ENCODE measurements around the gene SLC25A23.
"Not testable (repeated sequence)": the region's sequence is repeated elsewhere in the genome, so short reads cannot be mapped to it uniquely, and the experiment has no call there.

SLC25A23 gene

DNA sequence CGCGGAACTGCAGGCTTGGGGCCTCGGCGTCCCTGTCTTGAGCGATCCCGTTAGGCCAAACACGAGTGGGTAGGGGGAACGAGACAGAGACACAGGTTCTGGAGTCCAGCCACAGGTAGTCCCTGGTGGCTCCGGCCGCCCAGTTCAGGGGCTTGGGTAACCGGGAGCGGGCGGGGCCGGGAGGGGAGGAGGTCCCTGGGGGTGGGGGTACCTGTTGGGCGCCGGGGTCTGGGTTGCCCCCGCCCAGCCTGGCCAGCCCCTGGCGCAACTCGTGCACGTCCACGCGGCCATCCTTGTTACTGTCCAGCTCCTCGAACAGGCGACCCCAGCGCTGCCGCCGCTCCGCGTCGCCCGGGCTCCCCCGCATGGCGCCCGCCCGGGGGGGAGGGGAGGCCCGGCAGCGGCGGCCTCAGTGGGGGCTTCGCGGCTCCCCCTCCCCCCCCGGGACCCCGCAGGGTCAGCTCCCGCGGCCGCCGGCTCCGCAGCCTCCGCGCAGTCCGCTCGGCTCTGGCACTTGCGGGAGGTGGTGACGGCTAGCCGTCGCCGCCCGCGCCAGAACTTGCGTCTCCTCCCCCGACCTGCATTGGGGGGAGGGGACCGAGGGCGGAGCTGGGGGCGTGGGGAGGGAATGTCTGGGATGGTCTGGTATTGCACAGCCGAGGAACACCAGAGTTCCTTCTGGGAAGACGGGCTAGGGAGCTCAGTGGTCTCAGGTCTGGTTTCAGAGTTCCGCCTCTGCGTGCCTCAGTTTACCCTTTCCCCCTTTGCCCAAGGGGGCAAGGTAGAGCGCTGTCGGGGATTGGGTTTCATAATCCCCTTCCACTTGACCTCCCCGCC is at the start of gene SLC25A23:
Gene SLC25A23 (minus strand): TSS at position 531 of the 837 bp plus-strand sequence. CDS start 164 bp downstream, at position 367.
- peak; percentile 47 to 62 for DNase-seq (ENCODE audit: low read depth in 2 of 2)

DNA sequence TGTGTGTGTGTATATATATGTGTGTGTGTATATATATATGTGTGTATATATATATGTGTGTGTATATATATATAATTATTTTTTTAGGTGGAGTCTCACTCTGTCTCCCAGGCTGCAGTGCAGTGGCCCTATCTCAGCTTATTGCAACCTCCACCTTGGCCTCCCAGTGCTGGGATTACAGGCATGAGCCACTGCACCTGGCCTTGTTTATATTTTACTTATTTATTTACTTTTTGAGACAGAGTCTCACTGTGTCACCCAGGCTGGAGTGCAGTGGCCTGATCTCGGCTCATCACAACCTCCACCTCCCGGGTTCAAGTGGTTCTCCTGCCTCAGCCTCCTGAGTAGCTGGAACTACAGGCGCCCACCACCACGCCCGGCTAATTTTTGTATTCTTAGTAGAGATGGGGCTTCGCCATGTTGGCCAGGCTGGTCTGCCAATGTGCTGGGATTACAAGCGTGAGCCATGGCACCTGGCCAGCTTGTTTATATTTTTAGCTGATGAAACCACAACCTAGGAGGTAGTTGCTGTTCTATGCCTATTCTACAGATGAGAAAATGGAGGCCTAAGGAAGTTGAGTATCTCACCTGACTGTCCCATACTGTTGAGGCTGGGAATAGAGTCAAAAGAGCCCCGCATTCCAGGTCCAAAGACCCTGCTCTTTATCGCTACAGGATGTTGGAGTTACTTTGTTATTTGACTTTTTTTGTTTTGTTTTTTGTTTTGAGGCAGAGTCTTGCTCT is 48.6 kb upstream of the SLC25A23 start:
- DNase-seq (ENCODE audit: low read depth in 2 of 2), result not testable (repeated sequence)

DNA sequence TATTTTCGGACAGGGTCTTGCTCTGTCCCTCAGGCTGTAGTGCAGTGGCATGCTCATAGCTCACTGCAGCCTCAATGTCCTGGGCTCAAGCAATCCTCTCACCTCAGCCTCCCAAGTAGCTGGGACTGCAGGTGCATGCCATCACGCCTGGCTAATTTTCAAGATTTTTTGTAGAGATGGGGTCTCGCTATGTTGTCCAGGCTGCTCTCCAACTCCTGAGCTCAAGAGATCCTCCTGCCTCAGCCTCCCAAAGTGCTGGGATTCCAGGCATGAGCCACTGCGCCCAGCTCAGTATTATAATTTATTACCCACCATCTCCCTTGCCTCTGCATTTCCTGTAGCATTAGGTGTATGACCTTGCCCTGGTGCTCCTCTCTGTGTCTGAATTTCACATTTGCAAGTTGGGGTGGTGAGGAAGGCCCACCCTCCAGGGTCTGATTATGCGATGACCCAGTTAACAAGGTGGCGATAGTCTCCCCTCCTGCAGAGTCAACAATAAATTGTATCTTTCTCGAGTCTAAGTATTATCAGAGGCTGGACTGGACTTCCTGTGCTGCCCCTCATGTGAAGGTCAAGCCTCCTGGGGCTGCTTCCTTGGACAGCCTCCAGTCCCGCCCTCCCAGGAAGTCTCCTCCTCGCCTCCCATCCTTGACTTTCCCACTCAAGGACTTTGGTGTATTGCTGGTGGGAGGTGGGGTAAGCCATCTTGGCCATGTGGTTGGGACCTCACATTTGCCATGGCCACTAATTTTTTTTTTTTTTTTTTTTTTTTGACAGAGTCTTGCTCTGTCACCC is 44.0 kb upstream of the SLC25A23 start:
- DNase-seq (ENCODE audit: low read depth in 2 of 2), result no peak

DNA sequence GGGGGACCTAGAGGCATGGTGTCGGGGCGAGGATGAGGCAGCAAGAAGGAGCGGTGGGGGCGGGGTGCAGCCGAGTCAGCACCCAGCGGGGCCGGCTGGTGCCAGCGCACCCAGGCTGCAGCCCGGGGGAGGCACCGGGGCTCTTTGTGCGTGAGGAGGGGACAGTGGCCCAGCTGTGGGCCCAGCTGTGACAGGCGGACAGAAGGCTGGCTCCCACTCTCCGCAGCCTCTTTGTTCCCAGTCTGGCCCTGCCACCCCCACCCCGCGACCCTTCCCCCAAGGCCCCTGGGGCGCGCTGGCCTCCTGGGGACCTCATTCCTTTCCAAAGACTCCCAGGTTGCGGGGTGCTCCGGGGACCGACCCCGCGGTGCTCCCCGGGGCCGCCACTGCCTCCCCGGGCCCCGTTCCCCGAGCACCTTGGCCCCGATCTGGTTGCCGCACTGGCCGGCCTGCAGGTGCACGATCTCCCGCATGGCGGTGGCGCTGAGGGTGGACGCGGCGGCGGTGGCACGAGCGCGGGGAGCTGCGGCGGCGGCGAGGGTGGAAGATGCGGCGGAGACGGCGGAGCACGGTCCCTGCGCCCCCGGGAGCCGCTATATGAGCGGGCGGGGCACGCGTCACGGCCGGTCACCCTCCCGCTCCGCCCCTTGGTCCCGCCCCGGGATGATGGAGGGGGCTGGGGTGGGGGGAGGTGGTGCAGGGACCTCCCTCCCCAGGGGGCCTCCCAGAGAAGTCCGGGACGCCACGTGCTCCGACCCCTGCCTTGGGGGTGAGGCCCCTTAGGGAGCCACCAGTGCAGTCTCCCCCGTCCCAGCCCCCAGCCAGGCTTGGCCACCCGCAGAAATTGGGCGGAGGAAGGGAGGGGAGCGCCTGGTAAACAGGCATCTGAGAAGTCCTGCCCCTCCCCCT is 42.4 kb upstream of the SLC25A23 start, which contains the start of gene TUBB4A:
Gene TUBB4A (minus strand): TSS at position 570 of the 909 bp plus-strand sequence. CDS start 97 bp downstream, at position 473.
- DNase-seq (ENCODE audit: low read depth in 2 of 2), result peak in 1 of 2 donors; percentile 53

DNA sequence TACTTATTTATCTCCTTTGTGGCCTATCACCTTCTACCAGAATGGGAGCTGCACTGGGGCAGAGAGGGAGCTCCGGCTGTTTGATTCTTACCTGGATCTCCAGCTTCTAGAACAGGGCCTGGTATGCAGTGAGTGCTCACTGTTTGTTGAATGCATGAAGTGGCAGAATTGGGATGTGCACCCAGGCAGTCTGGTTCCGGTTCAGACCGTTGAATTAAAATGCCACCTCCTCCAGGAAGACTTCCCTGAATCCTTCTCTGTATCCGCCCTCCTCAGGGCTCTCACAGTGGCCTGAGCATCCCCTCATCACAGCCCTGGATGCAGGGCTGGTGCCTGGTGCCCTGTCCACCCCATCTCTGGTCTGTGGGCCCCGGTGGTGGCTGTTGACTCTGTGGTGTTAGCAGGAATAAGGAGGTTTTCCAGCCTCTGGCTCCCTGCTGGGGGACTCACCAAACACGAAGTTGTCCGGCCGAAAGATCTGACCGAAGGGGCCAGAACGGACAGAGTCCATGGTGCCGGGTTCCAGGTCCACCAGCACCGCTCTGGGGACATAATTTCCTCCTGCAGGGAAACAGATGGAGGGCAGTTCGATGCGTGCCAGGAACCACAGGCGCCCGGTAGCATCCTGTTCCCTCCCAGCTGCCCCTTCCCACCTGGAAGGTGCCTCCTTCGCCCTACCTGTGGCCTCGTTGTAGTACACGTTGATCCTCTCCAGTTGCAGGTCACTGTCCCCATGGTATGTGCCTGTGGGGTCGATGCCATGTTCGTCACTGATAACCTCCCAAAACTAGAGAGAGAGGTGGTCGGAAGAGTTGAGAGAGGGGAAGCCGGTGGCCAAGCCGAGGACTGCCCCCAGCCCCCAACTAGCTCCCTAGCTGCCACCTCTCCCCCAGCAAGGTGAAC is 41.5 kb upstream of the SLC25A23 start:
- no peak for DNase-seq (ENCODE audit: low read depth in 2 of 2)

DNA sequence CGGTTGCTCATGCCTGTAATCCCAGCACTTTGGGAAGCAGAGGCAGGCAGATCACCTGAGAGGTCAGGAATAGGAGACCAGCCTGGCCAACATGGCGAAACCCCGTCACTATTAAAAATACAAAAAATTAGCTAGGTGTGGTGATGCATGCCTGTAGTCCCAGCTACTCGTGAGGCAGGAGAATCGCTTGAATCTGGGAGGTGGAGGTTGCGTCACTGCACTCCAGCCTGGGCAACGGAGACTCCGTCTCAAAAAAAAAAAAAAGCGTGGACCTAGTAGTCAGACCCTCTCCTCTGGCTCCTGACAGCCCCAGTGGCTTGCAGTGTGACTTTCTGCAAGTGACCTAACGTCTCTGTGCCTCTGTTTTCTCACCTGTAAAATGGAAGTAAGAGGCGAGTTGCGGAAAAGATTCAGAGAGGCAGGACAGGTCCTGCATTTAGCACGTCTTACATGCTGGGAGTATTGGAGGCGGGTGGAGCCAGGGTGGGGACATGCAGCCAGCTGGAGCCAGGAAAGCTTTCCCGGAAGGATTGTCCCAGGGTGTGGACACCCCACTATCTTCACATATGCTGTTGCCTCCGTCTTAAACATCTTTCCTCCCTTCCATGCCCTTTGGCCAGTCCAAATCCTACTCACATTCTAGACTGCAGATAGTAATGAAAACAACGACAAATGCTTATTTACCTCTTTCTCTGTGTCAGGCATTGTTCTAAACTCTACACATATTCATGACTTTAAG is 39.6 kb upstream of the SLC25A23 start:
- DNase-seq (ENCODE audit: low read depth in 2 of 2), result no peak

DNA sequence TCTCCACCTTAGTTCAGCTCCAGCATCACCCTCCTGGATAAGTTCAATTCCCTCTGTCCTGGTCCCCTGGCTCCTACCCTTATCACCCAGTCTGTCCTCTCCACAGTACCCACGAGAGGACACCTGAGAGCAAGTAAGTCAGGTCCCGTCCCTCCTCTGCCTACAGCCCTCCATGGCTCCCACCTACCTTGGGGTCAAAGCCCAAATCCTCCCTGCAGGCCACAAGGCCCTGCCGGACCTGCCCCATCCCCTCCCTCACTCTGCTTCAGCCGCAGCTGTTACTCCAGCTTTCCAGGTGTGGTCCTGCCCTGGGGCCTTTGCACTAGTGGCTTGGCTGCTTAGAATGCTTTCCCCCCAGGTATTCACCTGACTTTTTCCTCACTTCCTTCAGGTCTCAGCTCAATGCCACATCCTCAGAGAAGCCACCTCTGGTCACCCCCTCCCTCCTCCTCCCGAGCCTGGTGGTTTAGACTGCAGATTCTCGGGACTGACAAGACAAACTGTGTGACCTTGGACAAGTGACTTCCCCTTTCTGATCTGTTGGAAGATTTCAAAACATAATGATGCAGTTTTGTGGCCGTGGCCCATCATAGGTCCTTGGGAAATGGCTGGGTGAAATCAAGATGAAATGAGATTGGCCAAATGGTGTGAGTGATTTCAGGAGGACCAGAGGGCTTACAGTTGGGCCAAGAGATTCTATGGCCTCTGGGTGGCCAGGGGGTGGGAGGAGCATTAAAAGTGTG is 38.9 kb upstream of the SLC25A23 start:
- DNase-seq (ENCODE audit: low read depth in 2 of 2), result no peak

DNA sequence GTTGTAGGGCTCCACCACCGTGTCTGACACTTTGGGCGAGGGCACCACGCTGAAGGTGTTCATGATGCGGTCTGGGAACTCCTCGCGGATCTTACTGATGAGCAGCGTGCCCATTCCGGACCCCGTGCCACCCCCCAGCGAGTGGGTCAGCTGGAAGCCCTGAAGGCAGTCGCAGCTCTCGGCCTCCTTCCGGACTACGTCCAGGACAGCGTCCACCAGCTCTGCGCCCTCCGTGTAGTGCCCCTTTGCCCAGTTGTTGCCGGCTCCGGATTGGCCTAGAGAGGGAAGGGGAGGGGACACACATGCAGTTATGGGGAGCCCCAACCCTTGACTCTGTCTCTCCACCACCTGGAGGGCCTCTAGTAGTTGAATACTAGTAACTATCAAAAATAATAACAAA is 36.4 kb upstream of the SLC25A23 start:
- no peak for DNase-seq (ENCODE audit: low read depth in 2 of 2)

DNA sequence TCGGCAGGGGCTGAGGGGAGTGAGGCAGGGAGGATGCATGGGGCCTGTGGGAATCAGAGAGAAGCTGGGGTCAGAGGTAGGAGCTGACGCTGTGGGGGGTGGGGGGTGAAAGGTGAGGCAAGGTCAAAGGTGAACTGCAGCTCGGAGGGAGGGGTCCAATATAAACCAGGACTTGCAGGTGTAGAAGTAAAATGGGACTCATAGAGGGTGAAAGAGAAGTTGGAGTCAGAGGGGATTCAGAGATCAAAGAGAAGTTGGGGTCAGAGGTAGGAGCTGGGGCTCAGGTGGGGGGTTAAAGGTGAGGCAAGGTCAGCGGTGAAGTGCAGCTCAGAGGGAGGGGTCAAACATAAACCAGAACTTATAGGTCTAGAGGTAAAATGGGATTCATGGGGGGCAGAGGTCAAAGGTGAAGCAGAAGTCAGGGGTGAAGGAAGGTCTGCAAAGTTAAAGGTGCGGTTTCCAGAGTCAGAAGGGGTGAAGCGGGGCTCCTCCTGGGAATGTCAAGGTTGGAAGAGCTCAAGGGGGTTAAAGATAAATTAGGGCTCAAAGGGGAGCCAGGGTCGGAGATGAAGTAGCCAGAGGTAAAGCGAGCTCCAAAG is 34.9 kb upstream of the SLC25A23 start:
- DNase-seq (ENCODE audit: low read depth in 2 of 2), result no peak

DNA sequence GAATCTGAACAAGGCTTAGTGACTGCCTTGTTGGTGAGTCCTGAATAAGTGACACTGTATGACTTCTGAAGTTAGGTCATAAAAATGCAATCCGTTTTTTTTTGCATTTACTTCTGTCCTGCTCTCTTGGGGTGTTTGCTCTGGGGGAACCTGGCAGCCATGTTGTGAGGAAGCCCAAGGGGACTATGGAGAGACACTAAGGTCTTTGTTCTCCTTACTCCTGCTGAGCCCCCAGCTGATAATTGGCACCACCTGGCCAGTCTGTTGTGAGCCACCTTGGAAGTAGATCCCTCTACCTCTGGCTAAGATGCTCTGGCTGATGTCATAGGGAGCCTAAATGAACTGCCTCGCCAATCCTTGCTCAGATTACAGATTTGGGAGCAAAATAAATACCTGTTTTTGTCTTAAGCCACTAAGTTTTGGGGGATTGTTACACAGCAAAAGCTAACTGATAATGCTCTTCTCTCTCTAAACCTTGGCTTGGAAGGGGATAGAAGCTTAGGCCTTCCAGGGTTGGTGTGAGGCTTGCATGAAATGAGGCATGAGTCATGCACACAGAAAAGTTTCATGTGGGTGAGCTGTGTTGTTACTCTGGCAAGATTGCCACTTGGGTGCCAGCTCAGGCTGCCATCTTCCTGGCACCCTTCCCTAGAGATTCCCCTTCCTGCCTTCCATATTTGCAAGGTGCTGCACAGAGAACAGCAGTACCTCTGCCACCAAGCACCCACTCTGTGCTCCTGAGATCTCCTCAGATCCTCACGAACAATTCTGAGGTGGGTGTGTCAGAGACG is 32.4 kb upstream of the SLC25A23 start:
- no peak for DNase-seq (ENCODE audit: low read depth in 2 of 2)

DNA sequence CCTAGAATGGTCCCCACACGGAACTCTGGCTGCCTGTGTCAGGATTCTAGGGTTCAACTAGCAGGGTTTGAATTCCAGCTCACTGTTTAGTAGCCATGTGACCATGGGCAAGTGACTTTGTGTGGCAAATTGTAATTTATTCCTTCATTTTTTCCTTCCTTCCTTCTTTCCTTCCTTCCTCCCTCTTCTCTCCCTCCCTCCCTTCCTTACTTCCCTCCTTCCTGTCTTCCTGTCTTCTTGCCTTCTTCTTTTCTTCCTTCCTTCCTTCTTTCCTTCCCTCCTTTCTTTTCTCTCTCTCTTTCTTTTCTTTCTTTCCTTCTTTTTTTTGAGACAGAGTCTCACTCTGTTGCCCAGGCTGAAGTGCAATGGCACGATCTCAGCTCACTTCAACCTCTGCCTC is 30.5 kb upstream of the SLC25A23 start:
- no peak for DNase-seq (ENCODE audit: low read depth in 2 of 2)

DNA sequence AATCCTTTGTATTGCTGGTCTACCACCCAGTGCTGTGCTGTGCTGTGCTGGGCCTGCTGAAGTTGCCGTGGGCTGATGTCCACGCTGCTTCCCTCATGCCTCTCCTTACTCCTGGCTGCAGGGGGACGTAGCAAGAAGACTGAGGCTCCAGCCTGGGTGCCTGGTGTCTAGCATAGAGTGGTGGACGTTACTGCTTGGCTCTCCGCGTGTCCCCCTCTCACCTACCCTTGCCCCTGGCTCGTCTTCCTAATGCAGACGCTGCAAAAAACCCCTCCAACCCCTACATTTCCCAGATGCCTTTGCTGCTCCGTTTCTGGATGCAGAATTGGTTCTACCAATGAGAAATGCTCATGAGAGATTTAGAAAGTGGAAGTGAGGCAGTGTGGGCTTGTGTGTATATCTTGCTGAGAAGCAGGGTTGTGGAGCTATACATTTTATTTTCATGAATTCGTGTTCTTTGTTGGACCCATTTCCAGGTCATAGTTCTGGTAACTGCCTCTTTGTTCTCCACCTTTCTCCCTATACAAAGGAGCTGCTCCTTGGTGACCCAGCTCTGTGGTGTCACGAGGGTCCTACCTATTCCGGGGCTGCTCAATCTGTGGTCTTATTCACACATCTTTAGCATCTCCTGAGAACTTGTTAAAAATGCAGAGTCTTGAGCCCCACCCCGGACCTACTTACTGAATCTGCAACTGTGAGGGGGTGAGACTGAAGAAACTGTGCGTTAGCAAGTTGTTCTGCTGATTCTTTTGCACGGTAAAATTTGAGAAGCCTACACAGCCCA is 29.9 kb upstream of the SLC25A23 start:
- no peak for DNase-seq (ENCODE audit: low read depth in 2 of 2)

DNA sequence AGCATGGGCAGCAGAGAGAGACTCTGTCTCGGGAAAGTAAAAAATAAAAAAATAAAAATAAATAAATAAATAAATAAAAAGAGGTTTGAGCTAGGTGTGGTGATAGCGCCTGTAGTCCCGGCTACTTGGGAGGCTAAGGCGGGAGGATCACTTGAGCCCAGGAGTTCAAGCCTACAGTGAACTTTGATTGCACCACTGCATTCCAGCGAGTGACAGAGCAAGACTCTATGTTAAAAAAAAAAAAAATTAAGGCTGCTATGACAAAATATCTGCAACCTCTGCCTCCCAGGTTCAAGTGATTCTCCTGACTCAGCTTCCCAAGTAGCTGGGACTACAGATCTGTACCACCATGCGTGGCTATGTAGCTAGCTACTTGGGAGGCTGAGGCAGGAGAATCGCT is 25.2 kb upstream of the SLC25A23 start:
- DNase-seq (ENCODE audit: low read depth in 2 of 2), result no peak

DNA sequence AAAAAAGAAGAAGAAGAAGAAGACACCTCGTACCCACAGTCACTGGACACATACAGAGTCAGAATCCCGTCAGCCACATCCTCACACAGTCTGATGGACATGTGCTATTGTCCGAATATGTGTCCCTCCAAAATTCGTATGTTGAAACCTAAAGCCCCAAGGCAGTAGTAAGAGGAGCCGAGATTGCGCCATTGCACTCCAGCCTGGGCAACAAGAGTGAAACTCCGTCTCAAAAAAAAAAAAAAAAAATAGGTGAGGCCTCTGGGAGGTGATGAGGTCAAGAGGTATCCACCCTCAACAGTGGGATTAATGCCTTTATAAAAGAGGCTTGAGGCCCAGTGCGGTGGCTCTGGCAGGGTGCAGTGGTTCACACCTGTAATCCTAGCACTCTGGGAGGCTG is 24.6 kb upstream of the SLC25A23 start:
- DNase-seq (ENCODE audit: low read depth in 2 of 2), result no peak

DNA sequence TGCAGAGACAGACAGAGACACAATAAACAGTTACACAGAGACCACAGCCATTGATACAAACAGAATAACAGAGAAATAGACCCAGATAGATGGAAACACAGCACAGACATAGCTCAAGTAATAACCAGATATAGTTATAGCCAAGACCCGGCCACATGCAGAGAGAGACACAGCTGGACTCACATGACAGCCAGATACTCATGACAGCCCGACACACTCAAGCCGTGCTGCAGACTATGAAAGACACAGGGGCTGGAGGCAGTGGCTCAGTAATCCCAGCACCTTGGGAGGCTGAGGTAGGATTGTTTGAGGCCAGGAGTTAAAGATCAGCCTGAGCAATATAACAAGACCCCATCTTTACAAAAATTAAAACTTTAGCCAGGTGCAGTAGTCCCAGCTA is 23.6 kb upstream of the SLC25A23 start:
- DNase-seq (ENCODE audit: low read depth in 2 of 2), result no peak

DNA sequence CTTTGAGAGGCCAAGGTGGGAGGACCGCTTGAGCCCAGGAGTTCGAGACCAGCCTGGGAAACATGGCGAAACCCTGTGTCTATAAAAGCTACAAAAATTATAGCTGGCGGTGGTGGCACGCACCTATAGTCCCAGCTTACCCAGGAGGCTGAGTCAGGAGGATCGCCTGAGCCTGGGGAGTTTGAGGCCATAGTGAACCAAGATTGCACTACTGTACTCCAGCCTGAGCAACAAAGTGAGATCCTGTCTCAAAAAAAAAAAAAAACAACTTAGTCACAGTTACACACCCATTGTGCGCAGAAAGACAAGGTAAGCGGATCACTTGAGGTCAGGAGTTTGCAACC is 22.7 kb upstream of the SLC25A23 start:
- DNase-seq (ENCODE audit: low read depth in 2 of 2), result no peak

Data from stimulated activated CD4-positive, alpha-beta T cell treated with anti-CD3 and anti-CD28 coated beads, Interleukin-1b, Interleukin-23, amount 100 ng/mL, for 4 hours (primary cell).